ENCODE results near the gene RASAL1. TPM values are rescaled to one million over a fixed set of nuclear protein-coding genes. Genes with fewer than 3 reads are reported as not detected.

The RASAL1 gene
- total RNA-seq, 1 donor from 2014 or later: 1.4 TPM

GRCh38 chr12:113183030-113183589 lies 47.5 kb upstream of the RASAL1 start:
- no peak overlapping the region for H3K4me3 Mint-ChIP-seq
- no peak overlapping the region for H3K27ac ChIP-seq
- no peaks in the 10 kb centered on the region for H3K9me3 ChIP-seq (ENCODE audit: low read depth)
- DNase-seq (ENCODE audit: low spot score): no peak
- H3K27ac Mint-ChIP-seq: no peak overlapping the region
- no peaks in the 10 kb centered on the region for H3K36me3 ChIP-seq
- H4K20me1 ChIP-seq (ENCODE audit: low read depth): peaks cover 31% of the 10 kb centered on the region
- no peaks in the 10 kb centered on the region for H3K27me3 ChIP-seq
- no peak overlapping the region for H3K4me3 ChIP-seq
- peaks cover 8% of the 10 kb centered on the region for H3K4me1 ChIP-seq
- peaks cover 49% of the 10 kb centered on the region for H3K79me2 ChIP-seq (ENCODE audit: low read depth)
- H3K27me3 Mint-ChIP-seq (ENCODE audit: insufficient read depth, low read depth): peaks cover 4% of the 10 kb centered on the region
- H2AFZ ChIP-seq (replicated peaks): no peak overlapping the region
- no peak overlapping the region for H3K9ac ChIP-seq
- H3F3A ChIP-seq (ENCODE audit: low read depth): peaks cover 11% of the 10 kb centered on the region
- no peaks in the 10 kb centered on the region for H3K9me3 Mint-ChIP-seq
- H3K4me2 ChIP-seq: no peak overlapping the region
- no peak for TF ChIP-seq EZH2phosphoT487 (IDR thresholded peaks at IDR 0.05)
- H3K4me1 Mint-ChIP-seq: peaks cover 18% of the 10 kb centered on the region
- peaks cover 25% of the 10 kb centered on the region for H3K36me3 Mint-ChIP-seq

- H3K79me2 ChIP-seq (ENCODE audit: low read depth): peaks cover 45% of the 10 kb centered on the region
- H3K9ac ChIP-seq: no peak overlapping the region
- no peak for DNase-seq (ENCODE audit: low spot score)
- Mint-ChIP-seq H3K27me3 (ENCODE audit: insufficient read depth, low read depth) (peaks cover 4% of the 10 kb centered on the region), H3K4me1 (peaks cover 13% of the 10 kb centered on the region), H3K9me3 (no peaks in the 10 kb centered on the region), H3K36me3 (peaks cover 33% of the 10 kb centered on the region), H3K4me3 (no peak overlapping the region), H3K27ac (no peak overlapping the region)
- H3K4me2 ChIP-seq: no peak overlapping the region
- no peak overlapping the region for H3K4me3 ChIP-seq
- no peak overlapping the region for H3K27ac ChIP-seq
- TF ChIP-seq EZH2 (IDR thresholded peaks at IDR 0.05) (no peak), EZH2phosphoT487 (IDR thresholded peaks at IDR 0.05) (no peak), CTCF (IDR thresholded peaks at IDR 0.05) (no peak)
- no peaks in the 10 kb centered on the region for H3K27me3 ChIP-seq
- no peak overlapping the region for H2AFZ ChIP-seq (replicated peaks)
- peaks cover 8% of the 10 kb centered on the region for H3K4me1 ChIP-seq
- H3F3A ChIP-seq (ENCODE audit: low read depth): peaks cover 11% of the 10 kb centered on the region
- peaks cover 4% of the 10 kb centered on the region for H3K36me3 ChIP-seq
- no peaks in the 10 kb centered on the region for H3K9me3 ChIP-seq (ENCODE audit: low read depth)
- peaks cover 31% of the 10 kb centered on the region for H4K20me1 ChIP-seq (ENCODE audit: low read depth)
Measured at GRCh38 chr12:113181975-113182374, 46.4 kb upstream of the RASAL1 start.

GRCh38 chr12:113180333-113180732 lies 44.8 kb upstream of the RASAL1 start:
- no peak overlapping the region for H3K4me2 ChIP-seq
- H3K36me3 Mint-ChIP-seq: peaks cover 32% of the 10 kb centered on the region

More at GRCh38 chr12:113180333-113180732, 44.8 kb upstream of the RASAL1 start:
- Histone ChIP-seq H3K27me3 (no peaks in the 10 kb centered on the region), H3K4me3 (no peak overlapping the region), H2AFZ (replicated peaks) (no peak overlapping the region), H3K27ac (no peak overlapping the region), H3K9ac (no peak overlapping the region), H4K20me1 (ENCODE audit: low read depth) (peaks cover 24% of the 10 kb centered on the region), H3F3A (ENCODE audit: low read depth) (no peaks in the 10 kb centered on the region), H3K36me3 (peaks cover 4% of the 10 kb centered on the region), H3K9me3 (ENCODE audit: low read depth) (no peaks in the 10 kb centered on the region), H3K79me2 (ENCODE audit: low read depth) (peaks cover 35% of the 10 kb centered on the region), H3K4me1 (no peaks in the 10 kb centered on the region)
- peak overlapping the region; percentile 51 for H3K4me3 Mint-ChIP-seq
- H3K27me3 Mint-ChIP-seq (ENCODE audit: insufficient read depth, low read depth): peaks cover 4% of the 10 kb centered on the region
- H3K27ac Mint-ChIP-seq: no peak overlapping the region
- peaks cover 3% of the 10 kb centered on the region for H3K4me1 Mint-ChIP-seq
- TF ChIP-seq EZH2phosphoT487 (IDR thresholded peaks at IDR 0.05) (no peak), CTCF (IDR thresholded peaks at IDR 0.05) (no peak), EZH2 (IDR thresholded peaks at IDR 0.05) (no peak)
- H3K9me3 Mint-ChIP-seq: no peaks in the 10 kb centered on the region
- DNase-seq (ENCODE audit: low spot score): no peak
